Measurements from ENCODE around the gene MPL.
A peak's percentile ranks its signal among the peaks of the same experiment; 100 is the strongest.

Gene MPL

DNA sequence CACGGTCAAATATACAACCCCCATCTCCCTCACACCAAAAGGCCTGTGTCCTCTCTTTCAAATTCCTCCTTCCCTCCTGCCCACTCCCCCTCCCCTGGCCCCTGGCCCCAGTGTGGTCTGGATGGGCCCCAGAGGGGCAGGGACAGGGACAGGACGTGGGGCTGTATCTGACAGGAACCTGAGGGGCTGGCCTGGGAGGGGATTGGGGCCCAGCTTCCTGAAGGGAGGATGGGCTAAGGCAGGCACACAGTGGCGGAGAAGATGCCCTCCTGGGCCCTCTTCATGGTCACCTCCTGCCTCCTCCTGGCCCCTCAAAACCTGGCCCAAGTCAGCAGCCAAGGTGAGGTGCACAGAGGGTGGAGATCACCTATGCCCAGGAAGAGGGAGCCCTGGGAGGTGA is at the start of gene MPL:
TSS of gene MPL (plus strand) at position 231 of the 400 bp plus-strand sequence. CDS start at position 262, 31 bp downstream.
- DNase-seq: no peak

- DNase-seq: no peak
Measured at GRCh38 chr1:43288058-43288784, 49.4 kb upstream of the MPL start.

GRCh38 chr1:43288785-43289706 is 48.6 kb upstream of the MPL start:
- no peak for DNase-seq

- no peak for DNase-seq
Measured at GRCh38 chr1:43292216-43292615, 45.4 kb upstream of the MPL start.

GRCh38 chr1:43292679-43293078 is 44.9 kb upstream of the MPL start:
- DNase-seq: no peak

DNA sequence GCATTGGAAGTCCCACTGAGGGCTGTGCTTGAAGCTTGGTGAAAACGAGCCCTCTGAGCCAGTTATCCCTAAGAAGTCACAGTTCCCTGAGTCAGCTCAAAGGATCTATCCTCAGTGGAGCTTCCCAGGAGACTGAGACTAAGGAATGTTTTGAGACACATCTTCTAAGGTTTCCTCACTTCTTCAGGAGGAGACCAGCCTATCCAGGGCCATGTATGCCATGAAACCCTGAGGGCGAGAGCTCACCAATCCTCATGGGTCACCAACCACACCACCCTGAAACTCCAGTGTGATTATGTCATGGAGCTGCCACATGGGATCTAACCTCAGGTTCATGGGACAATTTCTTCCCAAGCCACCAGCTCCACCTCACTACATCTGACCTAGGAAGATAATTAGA is 44.4 kb upstream of the MPL start:
- no peak for DNase-seq

- DNase-seq: no peak
Measured at GRCh38 chr1:43293896-43294760, 43.5 kb upstream of the MPL start.

DNA sequence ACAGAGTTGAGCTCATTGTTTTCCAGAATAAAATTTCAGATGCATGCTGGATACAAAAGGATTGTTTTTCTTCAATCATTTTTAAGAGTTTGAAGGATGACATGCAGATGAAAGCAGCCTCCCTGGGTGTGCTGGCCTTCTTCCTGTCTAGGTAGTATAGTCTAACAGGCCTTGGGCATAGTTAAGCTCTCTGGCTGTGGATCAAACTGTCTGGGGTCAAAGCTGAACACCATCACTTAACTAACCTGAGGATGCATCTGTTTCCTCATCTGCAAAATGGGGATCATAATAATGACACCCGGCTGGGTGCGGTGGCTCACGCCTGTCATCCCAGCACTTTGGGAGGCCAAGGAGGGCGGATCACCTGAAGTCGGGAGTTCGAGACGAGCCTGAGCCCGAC is 42.9 kb upstream of the MPL start:
- DNase-seq: no peak

GRCh38 chr1:43296207-43296606 is 41.4 kb upstream of the MPL start:
- no peak for DNase-seq

GRCh38 chr1:43298055-43298454 is 39.6 kb upstream of the MPL start:
- DNase-seq: no peak

DNA sequence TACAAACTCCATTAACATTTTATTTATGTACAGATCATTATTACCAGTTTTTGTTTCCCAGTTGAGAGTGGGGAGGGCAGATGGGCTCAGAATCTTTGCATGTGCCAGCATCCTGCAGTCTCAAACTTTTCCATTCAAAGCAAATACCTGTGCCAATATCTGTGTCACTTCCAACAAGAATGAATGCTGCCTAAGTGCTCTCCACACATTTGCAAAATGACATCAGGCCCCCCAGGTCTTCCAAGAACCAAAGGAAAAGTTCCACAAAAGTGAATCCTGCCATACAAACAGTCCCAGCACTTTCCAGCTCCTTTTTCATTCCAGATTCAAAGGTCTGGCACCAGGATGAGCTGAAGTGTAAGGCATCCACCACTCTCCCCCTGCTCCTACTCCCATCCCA is 38.5 kb upstream of the MPL start:
- DNase-seq: no peak

- peak; percentile 44 for DNase-seq
Measured at GRCh38 chr1:43300378-43301094, 37.1 kb upstream of the MPL start, which contains the start of gene TIE1. Gene TIE1 (plus strand): TSS chr1:43300982. CDS start chr1:43301072, 90 bp downstream.

- DNase-seq: no peak
Measured at GRCh38 chr1:43302201-43302600, 35.4 kb upstream of the MPL start.

DNA sequence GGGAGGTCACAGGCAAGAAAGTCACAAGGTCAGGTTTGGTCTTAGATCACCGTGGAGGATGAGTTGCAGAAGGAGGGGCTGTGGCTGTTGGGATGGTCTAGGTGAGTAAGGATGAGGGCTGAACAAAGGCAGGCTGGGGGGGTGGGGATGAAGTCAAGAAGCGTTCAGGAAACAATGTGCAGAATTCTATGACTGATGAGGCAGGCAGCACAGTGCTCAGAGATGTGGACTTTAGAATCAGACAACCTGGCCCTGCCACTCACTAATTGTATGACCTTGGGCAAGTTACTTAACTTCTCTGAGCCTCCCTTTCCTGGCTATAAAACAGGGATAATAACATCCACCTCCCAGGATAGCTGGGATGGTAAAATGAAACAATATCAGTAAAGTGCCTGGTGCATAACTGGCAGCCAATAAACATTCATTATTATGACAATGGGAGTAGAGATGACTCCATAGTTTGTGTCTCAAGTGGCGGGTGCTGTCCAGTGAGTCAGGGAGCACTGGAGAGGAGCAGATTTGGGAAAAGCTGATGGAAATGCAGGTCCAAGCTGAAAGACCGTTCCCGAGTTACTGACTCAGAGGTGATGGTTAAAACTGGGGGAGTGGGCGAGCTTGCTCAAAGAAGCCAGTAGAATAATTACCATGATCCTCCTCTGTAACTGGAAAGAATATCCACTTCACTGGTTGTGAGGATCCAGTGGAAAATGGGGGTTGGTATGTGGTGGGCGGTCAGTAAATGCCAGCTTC is 34.7 kb upstream of the MPL start:
- no peak for DNase-seq

DNA sequence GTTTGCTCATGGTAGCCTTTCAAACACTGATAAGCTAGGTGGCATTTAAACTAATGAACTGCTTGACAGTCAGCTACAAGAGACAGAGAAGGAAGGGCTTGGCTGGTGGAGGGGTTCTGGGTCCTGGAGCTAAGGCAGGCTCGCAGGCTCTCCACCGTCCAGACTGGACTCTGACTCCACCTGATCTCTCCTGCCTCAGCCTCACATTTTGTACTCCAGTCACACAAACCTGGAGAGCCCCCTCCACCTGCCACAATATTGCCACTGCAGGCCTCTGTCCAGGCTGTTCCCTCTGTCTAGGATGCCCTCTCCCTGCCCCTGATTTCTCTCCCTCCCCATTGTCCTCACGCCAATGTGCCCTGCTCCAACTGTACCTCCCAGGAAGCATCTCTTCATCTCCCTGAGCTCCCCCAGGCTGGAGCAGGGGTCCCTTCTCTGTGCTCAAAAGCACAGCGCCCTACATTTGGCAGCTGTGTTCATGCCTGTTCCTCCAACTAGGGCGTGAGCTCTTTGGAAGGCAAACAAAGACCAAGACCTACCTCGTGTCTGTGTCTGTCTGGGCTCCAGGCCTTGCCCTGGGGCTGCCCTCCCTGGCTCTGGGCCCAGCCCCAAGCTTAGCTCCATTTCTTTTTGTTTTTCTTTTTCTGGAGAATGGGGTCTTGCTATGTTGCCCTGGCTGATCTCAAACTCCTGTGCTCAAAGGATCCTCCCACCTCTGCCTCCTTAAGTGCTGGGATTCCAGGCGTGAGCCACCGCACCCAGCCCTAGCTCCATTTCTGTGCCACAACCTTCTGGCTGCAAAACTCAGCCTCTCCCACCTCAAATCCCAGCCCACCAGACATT is 33.9 kb upstream of the MPL start:
- no peak for DNase-seq

DNA sequence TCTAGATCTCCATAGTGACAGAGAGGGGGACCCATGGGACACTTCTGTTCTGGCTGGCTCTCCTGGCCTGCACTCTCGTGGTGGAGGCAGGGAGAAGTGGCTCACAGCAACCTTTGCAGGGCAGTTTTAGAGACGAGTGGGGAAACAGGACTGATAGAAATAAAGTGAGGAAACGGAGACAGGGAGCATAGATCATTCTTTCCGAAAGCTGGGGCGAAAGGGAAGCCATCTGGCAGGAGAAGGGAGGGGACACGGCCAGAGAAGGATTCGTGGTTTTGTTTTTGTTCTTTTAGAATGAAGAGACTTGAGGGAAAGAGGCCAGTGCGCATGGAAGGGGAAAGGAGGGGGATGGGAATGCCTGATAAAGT is 33.3 kb upstream of the MPL start:
- DNase-seq: peak; percentile 58

GRCh38 chr1:43304771-43305300 is 32.8 kb upstream of the MPL start:
- no peak for DNase-seq

DNA sequence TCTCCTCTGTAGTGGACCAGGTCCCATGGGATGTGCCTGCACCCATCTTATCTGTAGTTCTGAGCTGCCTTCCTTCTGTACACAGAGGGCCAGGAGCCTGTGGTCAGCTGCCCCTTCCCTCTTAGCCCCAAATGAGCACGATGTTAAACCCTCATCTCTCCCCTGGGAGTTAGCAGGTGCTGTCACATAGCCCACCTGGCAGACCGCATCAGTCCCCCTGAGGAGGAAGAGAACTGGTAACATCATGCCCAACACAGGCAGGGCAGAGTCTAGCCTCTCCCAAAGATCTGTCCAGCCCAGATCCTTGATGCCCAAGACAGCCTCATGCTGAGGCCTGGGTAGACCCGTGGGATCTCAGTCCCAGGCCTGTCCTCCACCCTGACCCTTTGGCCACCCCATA is 32.2 kb upstream of the MPL start:
- DNase-seq: no peak

DNA sequence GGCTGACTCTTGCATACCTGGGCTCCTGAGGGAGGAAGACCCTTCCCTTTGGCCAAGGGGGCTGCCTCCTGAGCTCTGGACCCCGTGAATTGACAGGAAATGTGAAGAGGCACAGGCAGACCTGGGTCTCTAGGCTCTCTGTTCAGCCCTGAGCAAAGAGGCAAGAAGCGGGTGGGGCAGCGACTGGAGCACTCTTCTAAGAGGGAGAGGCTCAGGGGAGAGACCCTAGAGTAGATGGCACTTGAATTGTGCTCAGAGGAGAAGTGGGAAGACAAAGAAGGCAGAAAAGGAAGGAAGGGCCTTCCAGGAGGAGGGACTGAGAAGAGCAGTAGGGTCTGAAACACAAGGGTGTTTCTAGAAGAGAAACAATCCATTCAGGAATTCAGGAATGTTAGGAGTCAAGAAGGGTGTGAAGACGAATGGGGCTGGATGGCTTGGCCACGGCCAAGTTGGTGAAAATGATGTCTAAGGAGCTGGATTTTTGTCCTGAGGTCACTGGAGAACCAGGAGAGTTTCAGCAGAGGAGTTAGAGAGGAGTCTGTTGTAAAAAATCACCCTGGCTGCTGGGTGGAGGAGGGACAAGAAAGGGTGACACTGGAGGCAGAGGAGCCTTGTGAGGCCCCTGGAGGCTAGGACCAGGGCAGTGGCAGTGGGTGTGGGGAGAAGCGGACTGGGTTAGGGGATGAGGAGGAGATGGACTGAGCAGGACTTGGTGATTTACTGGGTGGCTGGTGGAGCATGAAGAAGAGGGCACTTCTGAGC is 31.5 kb upstream of the MPL start:
- no peak for DNase-seq

Measured in femur (tissue), 1 donor.